ENCODE data around the gene IZUMO4.

IZUMO4 gene

DNA sequence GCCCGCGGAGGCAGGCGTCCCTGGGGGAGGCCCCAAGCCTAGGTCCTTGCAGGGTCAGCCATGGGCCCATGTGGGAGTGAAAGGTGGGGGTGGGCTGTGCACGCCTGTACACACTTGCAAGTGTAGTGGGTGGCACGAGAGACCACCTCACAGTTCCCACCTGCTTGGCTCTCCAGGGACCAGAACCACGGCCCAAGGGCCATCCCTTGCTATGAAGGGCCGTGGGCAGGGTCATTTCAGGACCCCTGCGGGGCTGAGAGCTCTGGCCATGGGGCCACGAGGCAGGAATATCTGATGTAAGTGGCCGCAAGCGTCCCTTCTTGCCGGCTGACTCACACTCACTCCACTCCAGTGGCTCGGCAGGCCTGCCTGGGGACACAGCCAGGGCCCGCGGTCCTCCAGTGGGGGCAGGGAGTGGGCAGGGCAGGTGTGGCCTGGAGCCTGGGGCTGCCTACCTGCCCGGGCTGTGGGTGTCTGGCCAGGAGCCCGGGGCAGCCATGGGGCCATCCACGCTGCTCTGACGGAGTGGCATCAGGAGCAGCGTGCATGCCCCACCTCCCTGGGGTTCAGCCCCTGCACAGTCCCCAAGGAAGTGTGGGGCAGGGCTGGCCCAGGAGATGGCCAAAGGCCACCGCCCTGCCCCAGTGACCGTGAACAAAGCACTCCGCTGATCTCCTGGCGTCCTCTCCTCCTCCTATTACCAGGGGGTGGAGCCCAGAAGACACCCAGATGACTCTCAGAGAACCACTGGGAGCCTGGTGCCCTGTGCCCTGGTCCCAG lies 37.1 kb upstream of the IZUMO4 start:
- no peak for DNase-seq

DNA sequence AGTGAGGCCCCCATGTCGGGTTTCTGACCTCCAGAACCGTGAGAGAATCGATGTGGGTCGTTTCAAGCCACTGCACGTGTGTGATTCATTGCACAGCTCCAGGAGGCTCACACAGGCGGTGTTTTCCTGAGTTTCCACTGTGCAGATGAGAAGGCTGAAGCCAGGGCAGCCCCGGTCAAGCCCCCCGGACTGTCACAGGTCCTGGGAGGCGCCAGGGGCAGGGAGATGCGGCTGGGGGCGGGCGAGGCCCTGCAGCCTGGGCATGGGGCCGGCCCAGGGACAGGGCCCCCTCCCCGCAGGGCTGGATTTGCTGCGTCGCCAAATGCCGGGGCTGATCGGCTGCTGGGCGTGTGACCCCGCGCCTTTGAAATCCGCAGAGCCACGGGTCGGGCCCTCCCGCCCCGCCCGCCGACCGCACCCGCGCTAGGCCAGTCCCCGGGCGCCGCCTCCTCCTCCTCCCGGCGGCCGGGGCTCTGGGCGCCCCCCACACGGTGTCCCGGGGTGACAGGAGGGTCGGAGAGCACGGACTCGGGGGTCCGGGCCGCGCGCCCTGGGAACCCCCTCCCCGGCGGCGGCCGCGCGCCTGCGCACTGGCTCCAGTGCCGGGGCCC lies 35.7 kb upstream of the IZUMO4 start:
- DNase-seq = peak; percentile 83 to 89 (median 88)

DNA sequence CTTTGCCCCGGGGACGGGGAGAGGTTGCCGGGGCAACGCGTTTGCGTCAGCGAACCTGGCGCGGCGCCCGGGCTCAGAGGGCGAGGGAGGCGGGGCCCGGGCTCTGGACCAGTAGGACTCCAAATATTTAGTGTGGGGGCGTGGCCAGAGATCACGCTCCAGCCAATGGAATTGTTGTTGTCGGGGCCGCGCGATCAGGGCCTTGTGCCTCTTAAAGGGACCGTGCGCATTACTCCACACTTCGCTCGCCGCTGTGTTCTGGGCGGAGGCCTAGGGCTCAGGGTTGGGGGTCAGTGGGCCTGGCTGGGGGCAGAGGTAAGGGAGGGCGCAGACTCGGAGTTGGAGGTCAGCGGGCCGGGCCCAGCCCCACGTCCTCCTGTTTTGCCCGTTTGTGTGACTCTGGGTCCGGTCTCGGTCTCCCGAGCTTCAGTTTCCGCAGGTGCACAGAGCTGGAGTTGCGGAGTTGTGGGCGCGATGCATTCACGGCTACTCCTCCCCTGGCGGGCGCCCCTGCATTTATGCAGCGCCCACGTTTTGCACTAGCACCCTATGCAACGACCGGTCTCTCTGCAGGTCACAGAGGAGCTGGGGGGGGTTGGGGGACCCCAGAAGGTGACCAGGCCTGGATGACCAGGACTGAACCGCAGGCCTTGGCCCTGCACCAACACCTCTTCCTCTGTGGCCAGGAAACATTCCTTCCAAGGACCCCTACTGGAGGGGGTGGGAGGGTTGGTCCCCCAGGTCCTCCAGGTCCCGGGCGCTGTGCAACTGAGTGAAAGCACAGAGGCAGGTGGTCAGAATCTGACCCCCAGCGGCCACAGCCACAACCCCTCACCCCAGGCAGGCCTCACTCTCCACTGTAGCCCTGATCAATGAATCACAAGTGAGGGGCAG lies 35.0 kb upstream of the IZUMO4 start:
- peak; percentile 99 to 100 (median 100) for DNase-seq

DNA sequence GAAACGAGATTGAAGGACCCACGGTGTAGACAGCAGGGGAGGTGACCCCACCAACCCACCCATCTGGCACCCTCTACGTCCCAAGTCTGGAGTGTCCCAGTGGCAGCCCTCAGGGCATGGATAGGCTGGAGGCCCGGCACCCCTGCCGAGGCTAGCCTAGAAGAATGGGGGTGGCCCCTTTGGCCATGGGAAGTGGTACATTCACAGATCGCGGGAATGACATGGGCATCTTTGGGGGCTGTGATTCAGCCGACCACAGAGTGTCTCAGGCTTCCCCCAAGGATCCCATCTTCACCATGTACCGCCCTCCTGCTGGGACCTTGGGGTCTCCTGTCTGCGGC lies 34.4 kb upstream of the IZUMO4 start:
- DNase-seq = no peak

DNA sequence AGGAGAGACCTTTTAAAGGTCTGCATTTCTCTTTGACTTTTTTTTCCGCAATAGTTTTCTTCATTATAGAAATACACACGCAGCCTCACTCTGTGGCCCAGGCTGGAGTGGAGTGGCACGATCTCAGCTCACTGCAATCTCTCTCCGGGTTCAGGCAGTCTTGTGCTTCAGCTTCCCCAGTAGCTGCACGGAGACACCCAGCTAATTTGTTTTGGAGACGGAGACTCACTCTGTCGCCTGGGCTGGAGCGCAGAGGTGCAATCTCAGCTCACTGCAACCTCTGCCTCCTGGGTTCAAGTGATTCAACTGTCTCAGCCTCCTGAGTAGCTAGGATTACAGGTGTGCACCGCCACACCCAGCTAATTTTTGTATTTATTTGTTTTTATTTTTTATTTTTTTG lies 33.9 kb upstream of the IZUMO4 start:
- no peak for DNase-seq

DNA sequence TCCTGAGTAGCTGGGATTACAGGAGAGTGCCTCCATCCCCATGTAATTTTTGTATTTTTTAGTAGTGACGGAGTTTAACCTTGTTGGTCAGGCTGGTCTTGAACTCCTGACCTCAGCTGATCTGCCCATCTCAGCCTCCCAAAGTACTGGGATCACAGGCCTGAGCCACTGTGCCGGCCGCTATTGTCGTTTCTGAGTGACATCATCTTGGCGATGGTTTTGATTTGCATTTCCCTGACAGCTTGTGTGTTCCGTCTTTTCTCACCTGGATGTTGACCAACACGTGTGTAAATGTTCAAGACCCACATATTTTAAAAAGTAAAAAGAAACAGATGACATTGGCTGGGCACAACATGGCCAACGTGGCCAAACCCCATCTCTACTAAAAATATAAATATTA lies 32.9 kb upstream of the IZUMO4 start:
- no peak for DNase-seq

DNA sequence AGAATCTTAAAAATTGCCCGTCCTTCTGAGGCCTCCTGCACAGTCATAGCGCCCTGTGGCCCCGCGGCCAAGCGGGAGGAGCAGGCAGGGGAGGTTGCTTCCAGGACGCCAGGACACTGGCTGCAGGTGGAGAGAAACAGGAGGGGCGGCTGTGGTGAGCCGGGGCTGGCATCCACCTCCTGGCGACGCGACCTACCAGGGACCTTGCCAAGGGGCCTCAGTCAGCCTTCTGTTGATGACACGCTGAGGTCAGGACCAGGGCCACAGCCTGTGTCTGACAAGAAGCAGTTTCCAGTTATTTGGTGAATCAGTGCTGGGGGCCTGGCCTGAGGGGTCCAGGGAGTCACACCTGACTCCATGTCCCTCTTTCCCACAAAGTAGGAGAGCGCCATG lies 32.3 kb upstream of the IZUMO4 start:
- no peak for DNase-seq

DNA sequence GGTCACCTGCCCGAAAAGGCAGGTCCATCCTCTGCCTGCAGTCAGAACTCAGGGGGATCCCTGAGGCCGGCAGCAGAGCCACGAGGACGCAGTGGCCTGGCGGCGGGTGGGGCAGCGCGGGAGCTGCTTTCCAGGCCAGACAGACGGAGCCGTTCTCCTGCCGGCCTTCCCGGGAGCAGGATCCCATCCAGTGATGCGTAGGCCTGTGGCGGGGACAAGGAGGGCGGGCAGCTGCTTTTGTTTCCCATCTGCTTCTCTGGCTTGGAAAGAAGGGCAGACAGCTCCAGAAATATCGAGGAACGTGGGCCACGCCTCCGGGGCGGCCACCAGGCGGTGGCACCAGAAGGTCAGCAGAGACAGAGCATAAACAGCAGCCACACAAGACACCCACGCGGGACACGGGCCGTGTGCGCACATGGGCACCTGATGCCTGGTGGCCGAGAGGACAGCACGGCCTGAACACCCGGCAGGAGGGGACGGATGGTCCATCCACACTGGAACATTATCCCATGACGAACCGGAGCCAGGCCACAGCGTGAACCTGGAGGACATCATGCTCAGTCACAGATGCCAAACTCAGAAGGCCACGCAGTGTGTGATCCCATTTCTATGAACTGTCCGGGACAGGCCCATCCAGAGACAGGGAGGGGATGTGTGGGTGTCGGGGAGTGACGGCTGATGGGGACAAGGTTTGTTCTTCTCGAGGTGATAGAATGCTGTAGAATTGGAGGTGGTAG lies 31.8 kb upstream of the IZUMO4 start:
- no peak for DNase-seq

DNA sequence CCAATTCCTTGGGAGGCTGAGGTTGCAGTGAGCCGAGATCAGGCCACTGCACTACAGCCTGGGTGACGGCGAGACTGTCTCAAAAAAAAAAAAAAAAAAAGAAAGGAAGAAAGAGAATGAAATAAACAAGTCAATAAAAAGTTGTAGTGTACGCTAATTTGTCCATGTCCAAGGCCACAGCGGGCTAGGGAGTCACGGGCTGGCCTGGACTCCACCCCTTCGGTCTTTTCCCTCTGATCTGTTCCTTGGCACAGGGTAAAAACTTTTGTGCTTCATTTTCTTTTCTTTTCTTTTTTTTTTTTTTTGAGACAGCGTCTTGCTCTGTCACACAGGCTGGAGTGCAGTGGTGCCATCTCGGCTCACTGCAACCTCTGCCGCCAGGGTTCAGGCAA lies 26.3 kb upstream of the IZUMO4 start:
- DNase-seq = no peak

DNA sequence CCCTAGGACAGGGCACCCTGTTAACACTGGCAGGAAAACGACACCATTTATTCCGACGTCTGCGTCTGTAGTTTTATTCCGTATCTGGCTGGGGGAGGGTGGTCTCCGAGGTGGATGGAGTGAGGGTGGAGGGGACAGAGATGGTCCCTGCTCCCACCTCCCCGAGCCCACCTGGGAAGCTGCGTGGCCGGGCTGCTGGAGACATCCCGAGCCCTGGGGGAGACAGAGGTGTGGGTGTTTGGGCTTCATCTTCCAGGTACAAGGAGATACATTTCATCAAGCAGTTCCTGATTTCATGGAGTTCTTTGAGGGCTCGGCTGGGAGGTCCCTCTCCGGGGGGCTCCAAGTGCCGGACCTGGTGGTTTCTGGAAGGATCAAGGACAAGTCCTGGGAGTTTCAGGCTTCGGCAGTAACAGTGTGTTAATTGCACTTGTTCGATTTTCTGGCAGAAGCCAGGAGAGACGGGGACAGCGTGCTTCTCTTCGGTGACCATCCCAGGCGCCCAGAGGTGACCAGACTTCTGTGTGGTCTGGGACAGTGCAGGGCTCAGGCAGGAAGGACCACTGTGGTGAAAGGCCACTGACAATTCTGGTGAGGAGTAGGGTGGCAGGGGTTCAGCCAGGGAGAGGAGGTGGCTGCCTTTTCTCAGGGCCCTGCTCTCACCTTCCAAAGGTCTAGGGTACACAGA lies 25.6 kb upstream of the IZUMO4 start:
- no peak for DNase-seq

DNA sequence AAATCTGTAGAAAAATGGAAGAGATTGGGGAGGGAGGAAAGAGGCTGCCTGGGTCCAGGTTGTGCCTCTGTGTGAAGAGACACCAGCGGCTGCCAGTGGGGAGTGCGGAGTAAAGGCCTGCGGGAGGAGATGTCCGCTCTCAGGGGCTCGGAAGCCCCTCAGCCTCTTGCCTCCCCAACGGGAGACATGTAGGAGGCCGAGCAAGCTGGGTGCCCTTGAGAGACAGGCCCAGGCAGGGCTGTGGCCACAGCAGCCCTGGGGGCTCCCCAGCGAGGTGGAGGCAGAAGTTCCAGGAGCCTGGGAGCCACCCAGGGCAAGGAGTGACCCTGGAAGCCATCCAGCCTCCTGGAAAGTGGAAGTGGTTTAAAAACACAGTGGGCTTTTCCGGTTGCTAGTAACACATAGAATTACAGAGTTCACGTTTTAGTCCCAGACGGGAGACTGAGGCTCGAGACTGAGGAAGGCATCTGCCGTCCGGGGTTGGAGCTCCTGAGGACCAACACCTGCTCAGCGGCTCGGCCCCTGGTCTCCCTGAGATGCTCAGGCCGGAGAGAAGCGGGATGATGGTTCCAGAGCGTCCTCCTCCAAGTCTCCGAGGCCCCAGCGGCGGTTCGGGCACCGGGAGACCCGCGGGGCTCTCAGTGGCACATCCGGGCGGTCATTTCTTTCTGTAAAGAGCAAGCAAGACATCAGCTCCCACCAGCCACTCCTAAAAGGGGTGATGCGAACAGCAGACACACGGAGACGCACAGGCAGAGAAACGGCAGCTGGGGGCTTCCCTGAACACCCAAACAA lies 23.8 kb upstream of the IZUMO4 start:
- DNase-seq = no peak

DNA sequence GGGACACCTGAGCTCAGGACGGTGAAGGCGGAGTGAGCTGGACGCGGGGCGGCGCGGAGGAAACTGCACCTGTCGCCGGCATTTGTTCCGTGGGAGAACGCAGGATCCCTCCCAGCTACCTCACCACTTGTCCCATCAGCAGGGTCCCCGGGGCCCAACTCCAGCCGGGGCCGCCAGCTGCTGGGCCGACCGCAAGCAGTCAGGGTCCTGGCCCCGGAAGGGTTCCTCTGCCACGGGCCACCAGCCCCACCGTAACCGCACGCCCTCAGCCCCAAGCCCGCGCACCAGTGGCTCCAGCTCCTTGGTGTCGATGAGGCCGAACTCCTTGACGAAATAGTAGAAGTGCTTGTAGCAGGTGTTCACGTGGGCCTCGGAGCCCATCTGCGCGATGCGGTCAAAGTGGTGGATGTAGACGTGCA lies 20.2 kb upstream of the IZUMO4 start:
- DNase-seq = no peak

DNA sequence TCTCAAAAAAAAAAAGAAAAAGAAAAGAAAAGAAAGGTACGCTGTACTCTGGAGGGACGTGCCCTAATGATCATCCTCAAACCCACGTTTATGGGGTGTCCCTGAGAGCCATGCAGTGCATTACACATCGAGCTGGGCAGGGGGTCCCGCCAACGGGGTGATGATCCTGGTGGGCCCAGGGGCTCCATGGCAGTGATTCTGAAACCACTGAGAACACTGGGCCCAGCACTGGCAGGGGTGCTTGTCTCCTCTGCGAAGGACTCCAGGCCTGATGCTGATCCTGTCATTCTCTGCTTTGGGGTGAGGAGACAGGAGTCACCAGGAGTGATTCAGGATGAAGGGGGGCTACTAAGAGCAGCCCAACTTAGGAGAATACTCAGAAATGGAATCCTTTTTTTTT lies 19.3 kb upstream of the IZUMO4 start:
- DNase-seq = no peak

DNA sequence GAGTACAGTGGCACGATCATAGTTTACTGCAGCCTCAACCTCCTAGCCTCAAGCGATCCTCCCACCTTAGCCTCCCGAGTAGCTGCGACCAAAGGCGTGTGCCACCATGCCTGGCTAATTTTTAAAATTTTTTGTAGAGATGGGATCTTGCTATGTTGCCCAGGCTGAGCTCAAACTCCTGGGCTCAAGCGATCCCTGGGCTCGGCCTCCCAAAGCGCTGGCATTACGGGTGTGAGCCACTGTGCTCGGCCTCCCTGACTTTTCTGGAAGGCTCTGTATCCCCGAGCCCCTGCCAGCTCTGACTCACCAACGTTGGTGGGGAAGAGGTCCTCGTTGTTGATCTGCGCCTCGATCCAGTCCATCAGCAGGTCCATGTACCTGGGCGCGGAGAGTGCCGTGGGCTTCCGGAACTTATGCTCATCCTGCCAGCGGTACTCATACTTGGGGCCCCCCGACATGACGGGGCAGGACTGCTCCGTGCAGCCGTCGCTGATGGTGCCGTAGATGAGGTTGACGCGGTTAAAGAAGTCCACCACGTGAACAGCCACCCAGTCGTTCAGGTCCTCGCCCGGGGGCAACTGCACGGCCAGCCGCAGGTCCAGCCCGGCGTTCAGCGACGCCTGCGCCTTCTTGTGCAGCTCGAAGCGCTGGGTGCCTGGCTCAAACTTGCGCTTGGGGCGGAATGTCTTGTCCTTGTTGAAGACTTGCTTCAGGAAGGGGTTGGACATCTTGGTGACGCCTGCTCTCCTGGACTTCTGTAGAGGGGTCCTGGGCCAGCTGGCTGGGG lies 18.7 kb upstream of the IZUMO4 start:
- no peak for DNase-seq

DNA sequence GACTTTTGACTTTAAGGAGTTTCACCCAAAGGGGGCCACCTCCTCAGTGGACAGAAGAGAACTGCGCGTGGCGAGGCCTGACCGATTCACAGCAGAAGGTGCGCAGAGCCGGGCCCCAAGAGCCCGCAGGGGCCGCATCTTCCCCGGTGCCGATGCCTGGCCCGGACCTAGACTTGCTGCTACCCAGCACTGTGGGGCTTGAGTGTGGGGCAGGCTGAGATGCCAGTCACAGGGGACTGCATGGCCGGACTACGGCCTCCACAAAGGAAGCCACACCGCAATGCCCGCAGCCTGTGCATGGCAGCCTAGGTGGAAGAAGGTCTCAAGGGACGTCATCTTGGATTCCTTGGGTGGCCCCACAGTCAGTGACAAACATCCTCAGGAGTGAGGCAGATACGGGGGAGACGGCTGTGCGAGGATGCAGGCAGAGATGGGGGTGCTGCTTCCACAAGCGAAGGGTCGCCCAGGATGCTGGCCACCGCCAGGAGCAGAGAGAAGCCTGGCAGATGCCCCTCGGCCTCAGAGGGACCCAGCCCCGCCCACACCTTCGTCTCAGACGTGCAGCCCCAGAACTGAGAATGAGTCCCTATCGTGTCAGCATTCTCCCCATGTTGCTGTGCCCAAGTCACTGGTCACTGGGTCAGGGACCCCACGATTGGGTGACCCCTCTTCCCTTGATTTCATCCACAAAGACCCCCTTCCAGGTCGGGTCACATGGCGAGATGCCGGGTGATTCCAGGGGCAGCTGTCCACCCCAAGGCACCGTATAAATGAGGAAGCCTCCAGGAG lies 17.4 kb upstream of the IZUMO4 start:
- no peak for DNase-seq

DNA sequence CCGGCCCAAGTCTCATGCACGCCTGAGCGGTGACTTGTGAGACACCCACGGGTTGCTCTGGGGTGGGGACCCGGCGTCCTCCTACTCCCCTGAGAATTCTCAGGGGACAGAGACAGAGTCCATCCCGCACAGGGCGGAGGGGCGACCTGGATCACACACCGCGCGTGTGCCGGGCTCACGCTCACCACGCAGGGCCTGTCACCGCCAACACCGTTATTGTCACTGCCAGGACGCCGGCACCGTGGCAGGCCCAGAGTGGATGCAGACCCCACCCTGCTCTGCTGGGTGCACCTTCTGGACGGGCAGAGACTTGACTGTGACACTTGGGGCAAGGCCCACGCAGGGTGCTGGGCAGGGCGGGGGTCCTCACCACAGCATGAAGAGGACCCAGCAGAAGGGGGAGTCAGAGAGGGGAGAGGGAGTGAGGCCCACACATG lies 16.8 kb upstream of the IZUMO4 start:
- DNase-seq = no peak

DNA sequence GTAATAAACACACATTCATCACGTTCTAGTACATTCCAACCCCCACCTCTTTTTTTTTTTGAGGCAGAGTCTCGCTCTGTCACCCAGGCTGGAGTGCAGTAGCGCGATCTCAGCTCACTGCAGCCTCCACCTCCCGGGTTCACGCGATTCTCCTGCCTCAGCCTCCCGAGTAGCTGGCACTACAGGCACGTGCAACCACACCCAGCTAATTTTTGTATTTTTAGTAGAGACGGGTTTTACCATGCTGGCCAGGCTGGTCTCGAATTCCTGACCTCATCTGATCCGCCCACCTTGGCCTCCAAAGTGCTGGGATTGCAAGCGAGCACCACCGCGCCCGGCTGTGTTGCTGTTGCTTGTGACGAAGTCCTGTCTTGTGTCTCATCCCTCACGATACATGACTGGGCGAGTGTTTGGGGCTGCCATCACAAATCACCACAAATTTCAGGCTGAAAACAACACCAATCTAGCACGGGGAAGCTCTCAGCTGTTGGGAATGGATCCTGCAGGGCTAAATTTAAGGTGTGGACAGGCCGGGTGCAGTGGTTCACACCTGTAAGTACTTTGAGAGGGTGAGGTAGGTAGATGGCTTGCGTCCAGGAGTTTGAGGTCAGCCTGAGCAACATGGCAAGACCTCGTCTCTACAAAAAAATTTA lies 16.3 kb upstream of the IZUMO4 start:
- no peak for DNase-seq

DNA sequence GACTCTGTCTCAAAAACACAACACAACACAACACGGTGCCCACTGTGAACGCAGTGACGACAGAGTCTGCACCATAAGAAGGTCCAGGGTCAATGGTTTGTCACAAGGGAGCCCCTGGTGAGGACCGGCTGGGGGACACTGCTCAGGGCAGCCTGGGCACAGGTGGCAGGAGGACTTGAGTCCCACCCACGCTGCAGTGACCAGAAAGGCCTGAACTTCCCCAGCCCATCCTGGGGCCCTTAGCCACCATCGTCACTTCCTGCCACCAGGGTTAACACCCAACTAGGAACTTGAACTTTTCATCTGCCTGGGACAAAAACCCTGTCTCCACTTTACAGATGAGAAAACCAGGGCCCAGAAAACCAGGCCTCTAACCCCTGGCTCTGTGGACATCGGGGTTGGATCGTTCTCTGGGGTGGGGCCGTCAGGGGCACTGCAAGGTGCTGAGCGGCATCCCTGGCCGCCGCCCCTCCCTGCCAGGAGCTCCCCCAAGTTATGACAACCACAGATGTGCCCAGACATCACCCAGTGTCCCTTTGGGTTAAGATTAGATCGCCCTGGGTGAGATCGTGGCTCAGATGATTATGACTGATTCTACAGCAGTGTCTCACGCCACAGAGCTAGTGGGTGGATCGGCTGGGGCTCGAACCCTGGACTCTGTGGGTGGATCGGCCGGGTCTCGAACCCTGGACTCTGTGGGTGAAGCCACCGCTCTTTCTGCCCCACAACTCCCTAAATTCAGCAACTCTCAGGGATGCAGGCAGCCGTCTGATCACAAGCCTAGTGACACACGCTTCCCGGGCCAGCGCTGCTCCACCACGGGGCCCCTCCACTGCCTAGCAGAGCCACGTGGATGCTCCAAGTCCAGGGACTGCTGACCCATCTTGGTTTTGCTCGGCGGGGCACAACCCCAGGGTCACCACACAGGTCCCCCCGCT lies 14.6 kb upstream of the IZUMO4 start:
- DNase-seq = peak; percentile 83 to 86 (median 83)
